ENCODE data around the gene ZIC5. TPM values are rescaled to one million over a fixed set of nuclear protein-coding genes. Genes with fewer than 3 reads are reported as not detected.

The ZIC5 gene
- polyA plus RNA-seq (2012; ENCODE audit: insufficient read depth, insufficient read length, low read depth) = not detected

DNA sequence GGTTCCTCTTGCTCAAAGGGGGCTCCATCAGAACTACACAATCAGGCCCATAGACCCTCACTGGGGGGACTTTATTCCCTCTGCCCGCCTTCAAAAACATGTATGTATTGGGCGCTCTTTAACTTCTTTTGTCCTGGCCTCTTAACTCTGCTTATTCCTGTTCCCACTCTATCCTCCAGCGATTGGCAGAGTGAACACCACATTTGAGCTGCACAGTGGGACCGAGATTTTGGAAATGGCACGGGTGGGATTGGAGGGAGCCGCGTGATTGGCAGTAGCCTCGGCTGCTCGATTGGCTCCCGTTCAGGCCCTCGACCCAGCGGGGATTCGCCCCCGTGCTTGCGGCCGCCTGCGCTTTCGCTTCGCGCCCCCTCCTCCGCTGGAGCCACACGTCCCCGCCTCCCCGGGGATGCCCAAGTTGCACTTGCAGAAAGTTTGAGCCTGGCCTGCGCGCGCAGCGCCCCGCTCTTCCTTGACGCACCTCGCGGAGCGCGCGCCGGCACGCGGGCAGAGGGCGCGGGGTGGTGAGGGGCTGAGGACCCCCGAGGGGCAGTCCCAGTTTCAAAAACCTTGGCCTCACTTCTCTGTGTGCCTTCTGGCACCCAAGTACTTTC is at the start of gene ZIC5:
TSS of gene ZIC5 (minus strand) at position 192 of the 614 bp plus-strand sequence. CDS start at position 28, 164 bp downstream.
- Histone ChIP-seq H3K36me3 (no peaks in the 10 kb centered on the region), H3K4me1 (no peaks in the 10 kb centered on the region), H3K4me3 (ENCODE audit: low read depth, low read length) (no peak within 1 kb of the TSS), H3K9me3 (no peaks in the 10 kb centered on the region; the same call in 1 of the 2 replicates), H3K27me3 (peaks cover 100% of the 10 kb centered on the region)
- TF ChIP-seq CTCF (IDR thresholded peaks at IDR 0.05; ENCODE audit: low read depth, low read length) = no peak
- DNase-seq = no peak

DNA sequence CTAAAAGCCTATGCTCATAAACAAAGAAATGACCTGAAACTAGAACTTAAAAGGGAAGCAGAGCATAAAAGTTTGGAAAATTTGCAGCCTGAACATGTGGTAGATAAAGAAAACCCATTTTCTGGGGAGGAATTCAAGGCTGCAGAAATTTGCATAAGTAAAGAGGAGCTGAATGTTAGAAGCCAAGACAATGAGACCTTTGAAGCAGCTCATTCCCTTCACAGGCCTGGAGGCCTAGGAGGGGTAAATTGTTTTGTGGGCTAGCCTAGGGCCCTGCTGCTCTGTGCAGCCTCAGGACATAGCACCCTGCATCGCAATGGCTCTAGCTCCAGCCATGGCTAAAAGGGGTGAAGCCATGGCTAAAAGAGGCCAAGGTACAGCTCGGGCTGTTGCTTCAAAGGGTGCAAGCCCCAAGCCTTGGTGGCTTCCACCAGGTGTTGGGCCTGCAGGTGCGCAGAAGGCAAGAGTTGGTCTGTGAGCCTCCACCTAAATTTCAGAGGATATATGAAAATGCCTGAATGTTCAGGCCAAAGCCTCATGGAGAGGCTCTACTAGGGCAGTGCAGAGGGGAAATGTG is 48.3 kb upstream of the ZIC5 start:
- no peaks in the 10 kb centered on the region for H3K9me3 ChIP-seq
- no peak for DNase-seq
- TF ChIP-seq CTCF (IDR thresholded peaks at IDR 0.05; ENCODE audit: low read depth, low read length) = no peak
- no peak overlapping the region for H3K4me3 ChIP-seq (ENCODE audit: low read depth, low read length)
- no peaks in the 10 kb centered on the region for H3K4me1 ChIP-seq
- no peaks in the 10 kb centered on the region for H3K36me3 ChIP-seq
- H3K27me3 ChIP-seq = peaks cover 9% of the 10 kb centered on the region

- H3K27me3 ChIP-seq = peaks cover 9% of the 10 kb centered on the region
- TF ChIP-seq CTCF (IDR thresholded peaks at IDR 0.05; ENCODE audit: low read depth, low read length) = no peak
- no peaks in the 10 kb centered on the region for H3K9me3 ChIP-seq
- H3K4me3 ChIP-seq (ENCODE audit: low read depth, low read length) = no peak overlapping the region
- no peaks in the 10 kb centered on the region for H3K36me3 ChIP-seq
- DNase-seq = no peak
- H3K4me1 ChIP-seq = no peaks in the 10 kb centered on the region
These were observed 43.1 kb upstream of the ZIC5 start for GRCh38 chr13:100014621-100015020.

GRCh38 chr13:99998261-99998660 is 26.7 kb upstream of the ZIC5 start:
- Histone ChIP-seq H3K4me1 (no peaks in the 10 kb centered on the region), H3K36me3 (no peaks in the 10 kb centered on the region), H3K9me3 (no peaks in the 10 kb centered on the region), H3K4me3 (ENCODE audit: low read depth, low read length) (no peak overlapping the region), H3K27me3 (peaks cover 85% of the 10 kb centered on the region)
- TF ChIP-seq CTCF (IDR thresholded peaks at IDR 0.05; ENCODE audit: low read depth, low read length) = no peak
- no peak for DNase-seq

DNA sequence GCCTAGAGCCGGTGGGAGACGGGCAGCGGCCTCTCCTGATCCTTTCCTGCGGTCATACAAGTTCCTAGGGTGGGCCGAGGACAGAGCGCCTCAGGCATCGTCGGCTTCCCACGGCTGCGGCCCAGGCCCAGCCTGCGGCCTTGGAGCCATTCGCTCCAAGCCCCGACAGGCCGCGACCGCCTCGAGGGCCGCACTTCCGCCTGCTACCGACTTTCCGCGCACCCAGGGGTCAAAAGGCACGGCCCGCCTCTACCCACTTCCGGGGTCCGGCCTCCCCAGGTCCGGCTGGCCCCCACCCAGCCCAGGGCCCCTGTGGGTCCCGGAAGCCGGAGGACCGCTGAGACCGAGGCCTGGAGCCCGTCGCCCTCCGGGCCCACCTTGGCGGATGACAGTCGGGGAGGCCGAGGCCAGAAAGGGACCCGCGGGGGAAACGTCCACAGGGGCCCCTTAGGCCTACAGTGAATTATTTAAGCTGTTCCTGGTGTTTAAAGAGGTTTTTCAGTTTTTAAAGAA is 26.2 kb upstream of the ZIC5 start:
- DNase-seq = no peak
- Histone ChIP-seq H3K27me3 (peaks cover 90% of the 10 kb centered on the region), H3K36me3 (no peaks in the 10 kb centered on the region), H3K4me1 (no peaks in the 10 kb centered on the region), H3K4me3 (ENCODE audit: low read depth, low read length) (no peak overlapping the region), H3K9me3 (no peaks in the 10 kb centered on the region)
- TF ChIP-seq CTCF (IDR thresholded peaks at IDR 0.05; ENCODE audit: low read depth, low read length) = no peak

GRCh38 chr13:99996381-99996973 is 24.9 kb upstream of the ZIC5 start:
- H3K4me3 ChIP-seq (ENCODE audit: low read depth, low read length) = no peak overlapping the region
- TF ChIP-seq CTCF (IDR thresholded peaks at IDR 0.05; ENCODE audit: low read depth, low read length) = no peak
- H3K36me3 ChIP-seq = no peaks in the 10 kb centered on the region
- no peak for DNase-seq
- H3K27me3 ChIP-seq = peaks cover 96% of the 10 kb centered on the region
- H3K9me3 ChIP-seq = no peaks in the 10 kb centered on the region
- no peaks in the 10 kb centered on the region for H3K4me1 ChIP-seq
